Pulmonary artery endothelial cell (primary cell): Measurements from ENCODE around the gene PCBP3. TPM values are rescaled to one million over a fixed set of nuclear protein-coding genes. Genes with fewer than 3 reads are reported as not detected.
"Not testable (repeated sequence)": the region's sequence is repeated elsewhere in the genome, so short reads cannot be mapped to it uniquely, and the experiment has no call there.

Source experiments
- DNase-seq: peaks from one replicate; pipeline ENCODE4 v3.0.0-alpha.2; 2011; ENCODE audit warnings: low read depth, low spot score
- total RNA-seq: library from RNA; depleted of rRNA; stranded (reverse); fragments of >200 nt; gene quantifications from 2 replicates; pipeline ENCODE4 v1.2.3, GENCODE V29; 2014

Gene PCBP3
- total RNA-seq, 1 donor from 2014 or later: 0.13 TPM

DNA sequence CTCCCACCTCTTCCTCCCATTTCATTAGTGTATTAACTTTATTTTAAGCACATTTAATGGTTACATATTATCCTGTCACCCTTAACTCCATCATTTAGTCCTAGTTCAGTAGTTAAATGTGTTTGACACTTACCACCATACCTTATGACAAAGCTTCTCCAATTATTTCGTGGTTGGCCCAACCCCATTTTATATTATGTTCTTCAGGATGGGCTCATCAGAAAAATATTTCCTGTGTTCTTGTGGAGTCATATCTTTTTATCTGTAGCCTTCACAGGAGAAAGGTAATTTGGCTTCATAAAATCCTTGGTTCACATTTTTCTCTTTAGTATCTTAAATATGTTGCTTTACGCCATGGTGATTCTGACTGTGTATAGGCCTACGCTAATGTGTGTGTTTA is 195.7 kb downstream of the PCBP3 start:
- no peak for DNase-seq

DNA sequence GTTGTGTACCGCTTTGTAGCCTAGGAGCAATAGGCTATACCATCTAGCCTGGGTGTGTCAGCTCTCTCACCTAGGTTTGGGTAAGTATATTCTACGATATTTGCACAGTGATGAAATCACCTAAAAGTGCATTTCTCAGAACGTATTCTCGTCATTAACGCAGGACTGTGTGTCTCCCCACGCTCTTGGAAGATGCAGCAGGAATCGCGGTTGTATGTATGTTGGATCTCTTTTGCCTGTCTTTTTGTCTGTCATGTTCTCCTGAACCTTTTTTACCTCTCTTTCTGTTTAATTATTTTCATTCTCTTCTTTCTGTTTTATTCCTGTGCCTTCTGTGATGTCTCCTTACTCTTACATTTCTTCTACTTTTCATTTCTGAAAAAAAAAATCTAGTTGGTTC is 197.5 kb downstream of the PCBP3 start:
- no peak for DNase-seq

DNA sequence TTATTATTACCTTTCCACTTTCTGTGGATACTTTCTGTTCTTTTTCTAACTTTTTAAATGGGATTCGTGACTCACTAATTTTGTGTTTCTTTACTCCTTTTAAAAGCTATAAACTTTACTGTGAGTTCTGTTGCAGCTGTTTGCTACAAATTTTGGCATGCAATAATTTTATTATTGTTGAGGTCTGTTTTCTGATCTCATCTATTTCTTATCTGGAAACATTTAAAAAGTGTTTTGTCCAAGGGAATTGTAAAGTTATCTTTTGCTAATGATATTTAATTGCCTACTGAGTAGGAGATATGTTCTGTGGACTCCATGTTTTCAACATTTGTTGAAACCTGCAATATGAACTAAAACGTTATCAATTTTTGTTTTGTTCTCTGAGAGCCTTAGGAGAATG is 199.9 kb downstream of the PCBP3 start:
- DNase-seq: no peak

DNA sequence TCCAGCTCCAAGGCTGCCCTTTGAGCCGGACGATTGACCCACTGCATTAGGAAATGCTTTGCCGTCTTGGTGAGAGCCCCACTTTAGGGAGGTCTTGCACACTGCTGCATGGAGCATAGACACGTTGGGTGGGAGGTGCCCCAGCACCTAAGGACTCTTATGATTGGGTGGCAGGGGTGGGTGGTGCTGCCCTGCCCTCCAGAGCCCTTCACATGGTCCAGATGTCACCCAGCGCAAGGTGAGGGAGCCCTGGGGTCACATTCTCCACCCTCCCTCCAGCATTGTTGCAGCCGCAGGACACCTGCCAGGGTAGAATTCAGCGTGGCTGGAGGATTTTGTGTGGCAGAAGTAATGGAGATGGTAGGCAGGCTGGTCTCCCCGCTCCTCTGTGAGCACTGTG is 200.7 kb downstream of the PCBP3 start:
- DNase-seq: no peak

DNA sequence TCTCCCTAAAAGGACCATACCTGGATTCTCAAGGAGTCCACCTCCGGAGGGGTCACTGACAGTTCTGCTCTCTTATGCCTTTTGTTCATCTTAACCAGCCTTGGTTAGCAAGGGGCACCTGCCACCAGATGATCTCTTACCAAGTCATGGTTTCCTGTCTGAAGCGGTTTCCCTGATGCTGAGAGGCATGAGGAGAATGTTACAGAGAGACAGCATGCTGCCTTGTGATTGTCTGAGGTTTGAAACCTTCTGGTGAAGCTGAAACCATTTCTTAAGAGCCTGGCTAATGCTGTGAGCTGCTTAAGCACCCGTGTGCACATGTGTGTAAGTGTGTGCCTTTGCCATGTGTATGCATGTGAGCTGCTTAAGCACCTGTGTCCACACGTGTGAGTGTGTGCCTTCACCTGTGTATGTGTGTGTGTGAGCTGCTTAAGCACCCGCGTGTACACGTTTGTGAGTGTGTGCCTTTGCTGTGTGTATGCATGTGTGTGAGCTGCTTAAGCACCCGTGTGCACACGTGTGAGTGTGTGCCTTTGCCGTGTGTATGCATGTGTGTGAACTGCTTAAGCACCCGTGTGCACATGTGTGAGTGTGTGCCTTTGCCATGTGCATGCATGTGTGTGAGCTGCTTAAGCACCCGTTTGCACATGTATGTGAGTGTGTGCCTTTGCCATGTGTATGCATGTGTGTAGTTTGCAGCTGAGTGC is 201.7 kb downstream of the PCBP3 start:
- no peak for DNase-seq

DNA sequence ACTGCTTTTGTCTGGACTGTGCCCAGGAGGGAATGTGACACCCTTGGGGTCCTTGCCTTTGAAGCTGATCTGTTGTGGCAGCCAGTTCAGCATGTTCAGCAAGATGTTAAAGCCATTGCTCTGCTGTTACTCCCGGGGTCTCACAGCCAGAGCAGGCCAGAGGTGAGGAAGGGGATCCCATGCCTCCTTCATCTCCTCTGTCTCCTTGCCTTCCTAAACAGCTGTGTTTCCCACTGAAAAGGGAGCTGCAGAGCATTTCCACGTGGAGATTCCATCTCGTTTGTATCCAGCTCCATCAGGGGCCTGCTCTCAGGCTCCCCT is 202.2 kb downstream of the PCBP3 start:
- no peak for DNase-seq

DNA sequence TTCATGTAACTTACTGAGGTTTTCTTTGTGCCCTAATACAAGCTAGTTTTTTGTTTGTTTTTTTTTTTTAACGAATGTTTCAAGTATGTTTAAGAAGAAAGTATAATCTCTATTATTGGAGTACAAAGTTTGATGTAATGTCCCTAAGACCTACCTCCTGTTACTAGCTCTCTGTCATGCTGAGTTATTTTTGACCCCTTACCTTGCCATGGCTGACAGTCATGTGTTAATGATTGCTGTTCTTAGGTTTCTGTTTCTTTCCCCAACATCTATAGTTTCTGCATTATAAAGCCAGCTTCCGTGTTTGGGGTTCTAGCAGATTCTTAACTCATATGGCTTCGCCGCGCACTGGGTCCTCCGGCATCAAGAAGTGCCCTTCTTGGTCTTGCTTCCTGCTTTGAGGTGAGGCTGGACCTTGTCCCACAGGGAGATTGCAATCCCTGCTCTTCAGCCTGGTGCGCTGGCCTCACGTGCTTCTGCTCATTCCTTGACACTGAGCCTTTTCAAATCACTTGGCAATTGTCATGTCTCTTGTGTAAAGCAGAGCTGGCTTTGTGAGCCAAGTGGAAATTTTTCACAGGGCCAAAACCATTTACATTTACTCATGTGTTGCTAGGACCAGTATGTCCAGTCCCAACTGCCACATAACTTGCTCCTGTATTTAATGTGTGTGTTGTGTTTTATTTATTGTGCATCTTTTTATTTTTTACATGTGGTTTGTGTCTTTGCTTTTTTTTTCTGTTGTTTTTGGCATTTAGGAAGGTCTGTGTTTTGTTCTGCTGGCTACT is 203.0 kb downstream of the PCBP3 start:
- DNase-seq: no peak

DNA sequence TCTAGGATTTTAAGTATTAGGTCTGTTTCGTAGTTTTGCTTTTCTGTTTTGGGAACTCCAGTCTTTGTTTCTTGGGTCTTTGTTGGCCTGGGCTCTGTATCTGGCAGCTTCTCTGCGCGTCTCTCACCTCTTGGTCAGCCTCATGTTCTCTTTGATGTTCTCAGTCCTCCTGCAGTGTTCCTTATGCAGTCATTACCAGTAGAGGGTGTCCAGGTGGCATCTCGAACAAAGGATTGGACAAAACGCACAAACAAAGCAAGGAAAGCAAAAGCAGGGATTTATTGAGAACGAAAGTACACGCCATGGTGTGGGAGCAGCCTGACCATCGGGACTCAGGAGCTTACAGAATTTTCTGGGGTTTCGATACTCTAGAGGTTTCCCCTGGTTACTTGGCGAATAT is 204.3 kb downstream of the PCBP3 start:
- DNase-seq: no peak

DNA sequence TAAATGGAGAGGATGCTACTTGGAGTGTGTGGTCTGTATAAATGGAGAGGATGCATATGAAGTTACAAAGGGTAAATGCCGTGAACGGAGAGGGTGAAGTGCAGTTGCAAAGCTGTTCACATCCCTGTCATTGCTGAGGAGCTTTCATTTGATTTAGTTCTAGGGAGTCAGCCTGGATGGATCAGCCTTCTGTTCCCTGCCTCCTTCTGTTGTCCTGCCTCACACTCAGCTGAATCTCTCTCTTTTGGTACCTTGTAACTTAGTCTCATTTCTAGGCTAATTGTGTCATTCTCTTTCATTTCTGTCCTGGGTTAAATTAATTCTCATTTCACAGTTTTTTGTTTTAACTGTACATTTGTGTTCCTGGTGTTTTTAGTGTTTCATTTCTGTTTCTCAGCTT is 204.8 kb downstream of the PCBP3 start:
- no peak for DNase-seq

DNA sequence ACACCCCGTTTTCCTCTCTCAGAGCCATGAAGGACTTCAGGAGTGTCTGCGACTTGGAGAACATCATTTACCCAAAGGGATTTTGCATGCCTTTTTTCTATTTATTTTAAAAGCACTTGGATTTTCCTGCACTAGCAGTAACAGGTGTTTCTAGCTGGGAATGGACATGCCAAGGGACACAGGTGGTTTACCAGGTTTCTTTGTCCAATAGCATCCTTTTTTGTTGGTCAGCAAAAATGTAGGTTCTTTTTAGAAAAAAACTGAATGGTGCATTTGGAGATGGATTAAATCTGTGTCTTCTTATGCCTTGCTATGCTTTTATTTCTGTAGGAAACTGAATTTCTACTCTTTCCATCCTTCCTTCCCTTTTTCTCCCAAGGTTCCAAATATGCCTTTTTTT is 205.3 kb downstream of the PCBP3 start:
- no peak for DNase-seq

DNA sequence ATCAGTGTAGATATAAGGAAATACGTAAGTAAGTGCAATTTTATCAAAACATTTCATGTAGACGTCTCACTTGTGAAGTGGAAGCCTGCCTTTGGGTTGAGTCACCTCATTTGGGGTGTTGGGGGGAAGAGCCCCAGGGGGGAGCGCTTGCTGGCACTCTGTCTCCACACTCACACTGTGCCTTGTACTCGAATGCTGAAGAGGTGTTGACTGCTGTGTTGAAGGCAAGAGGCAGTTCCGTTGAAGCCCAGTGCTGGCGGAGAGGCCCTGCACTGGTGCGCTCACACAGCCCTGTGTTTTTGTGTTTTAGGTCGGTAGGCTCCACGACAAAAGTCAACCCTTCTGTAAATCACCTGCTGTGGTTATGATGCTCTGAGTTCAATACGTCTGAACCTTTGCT is 206.1 kb downstream of the PCBP3 start:
- DNase-seq: no peak

DNA sequence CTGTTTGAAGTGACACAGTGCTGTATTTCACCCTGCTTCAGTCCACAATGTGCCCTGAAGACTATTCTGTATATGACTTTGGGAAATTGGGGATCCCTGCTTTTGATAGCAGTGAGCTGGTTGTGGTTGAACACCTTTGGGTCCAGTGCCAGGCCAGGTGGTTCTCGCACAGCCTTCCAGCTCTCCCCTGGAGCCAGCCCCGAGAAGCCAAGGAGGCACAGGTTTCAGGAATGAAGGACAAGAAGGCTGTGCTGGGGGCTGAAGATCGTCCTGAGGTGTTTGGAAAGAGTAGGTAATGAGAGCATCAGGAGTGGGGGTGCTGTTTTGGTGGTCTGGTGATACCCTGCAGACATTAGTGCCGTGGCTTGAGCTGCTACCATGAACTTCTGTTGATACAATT is 206.7 kb downstream of the PCBP3 start:
- DNase-seq: no peak

DNA sequence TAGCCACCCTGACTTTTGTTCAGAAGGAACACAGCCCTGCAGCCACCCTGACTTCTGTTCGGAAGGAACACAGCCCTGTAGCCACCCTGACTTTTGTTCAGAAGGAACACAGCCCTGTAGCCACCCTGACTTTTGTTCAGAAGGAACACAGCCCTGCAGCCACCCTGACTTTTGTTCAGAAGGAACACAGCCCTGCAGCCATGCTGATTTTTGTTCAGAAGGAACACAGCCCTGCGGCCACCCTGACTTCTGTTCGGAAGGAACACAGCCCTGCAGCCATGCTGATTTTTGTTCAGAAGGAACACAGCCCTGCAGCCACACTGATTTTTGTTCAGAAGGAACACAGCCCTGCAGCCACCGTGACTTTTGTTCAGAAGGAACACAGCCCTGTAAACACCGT is 208.9 kb downstream of the PCBP3 start:
- not testable (repeated sequence) for DNase-seq

DNA sequence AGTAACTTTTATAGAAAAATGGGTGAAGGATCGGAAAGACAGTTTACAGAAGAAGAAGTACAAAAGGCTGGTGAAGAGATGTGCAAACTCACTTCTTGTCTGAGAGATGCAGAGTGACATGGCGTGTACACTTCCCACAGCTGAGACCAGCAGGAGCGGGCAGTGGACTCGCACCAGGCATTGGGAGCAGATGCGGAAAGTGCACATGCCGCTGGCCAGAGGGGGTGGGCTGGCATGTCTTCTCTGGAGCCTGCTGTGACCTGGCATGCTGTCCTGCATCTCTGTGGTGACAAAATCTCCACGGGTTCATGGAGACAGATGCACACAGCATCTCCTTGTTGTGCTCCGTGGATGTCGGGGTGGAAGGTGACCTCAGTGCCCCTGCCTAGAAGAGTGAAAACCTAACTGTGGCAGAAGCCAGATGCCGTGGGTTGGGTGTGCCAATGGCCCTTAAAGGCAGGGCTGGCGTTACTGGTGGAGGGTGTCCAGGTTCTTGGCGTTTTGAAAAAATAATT is 209.4 kb downstream of the PCBP3 start:
- DNase-seq: no peak

DNA sequence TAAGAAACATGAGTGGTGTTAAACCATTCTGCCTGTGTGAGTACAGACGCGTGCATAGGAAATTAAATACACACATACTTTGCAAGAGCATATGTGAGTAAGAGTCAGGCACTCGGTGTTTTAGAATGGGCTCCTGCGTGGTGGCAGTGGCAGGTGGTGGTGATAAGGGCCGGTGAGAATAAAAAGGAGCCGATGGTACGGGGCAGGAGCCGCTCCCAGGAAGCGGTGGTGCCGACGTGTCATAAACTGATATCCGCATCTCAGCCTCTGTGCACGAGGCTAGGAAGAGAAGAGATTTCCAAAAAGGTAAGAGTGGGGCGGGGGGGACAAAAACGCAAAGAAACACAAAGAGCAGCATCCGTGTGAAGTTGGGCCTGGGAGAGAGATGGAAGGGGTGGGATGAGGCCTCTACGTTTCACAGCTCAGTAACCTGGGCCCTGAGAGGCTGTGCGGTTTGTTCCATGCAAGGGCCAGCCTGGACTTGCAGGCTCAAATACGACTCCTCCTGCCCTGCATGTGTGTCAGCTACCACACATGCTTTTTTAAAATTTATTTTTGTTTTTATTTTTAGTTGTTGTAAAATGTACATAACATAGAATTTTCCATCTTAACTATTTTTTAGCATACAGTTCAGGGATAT is 210.3 kb downstream of the PCBP3 start:
- no peak for DNase-seq

DNA sequence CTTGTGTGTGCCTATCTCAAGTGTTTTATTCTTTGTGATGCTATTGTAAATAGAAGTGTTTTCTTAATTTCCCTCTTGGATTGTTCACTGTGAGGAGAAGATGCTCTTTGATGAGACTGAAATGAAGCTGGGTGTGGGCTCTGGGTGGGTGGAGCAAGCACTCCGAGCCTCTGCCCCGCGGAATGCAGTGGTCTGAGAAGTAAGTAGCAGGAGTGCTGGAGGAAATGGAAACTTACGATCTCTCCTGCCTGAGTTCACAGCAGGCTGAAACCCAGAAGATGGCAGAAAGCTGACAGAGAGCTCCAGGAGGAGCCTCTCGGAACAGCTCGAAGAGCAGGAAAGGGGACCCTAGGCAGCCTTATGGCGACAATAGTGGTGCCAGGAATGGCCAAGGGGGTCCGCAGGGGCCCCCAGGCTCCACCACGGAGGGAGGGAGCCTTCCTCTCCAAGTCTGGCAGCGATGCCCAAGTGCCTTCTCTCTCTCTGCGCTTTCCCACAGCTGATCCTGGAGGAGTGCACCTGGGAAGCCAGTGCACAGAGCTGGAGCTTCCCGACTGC is 211.2 kb downstream of the PCBP3 start:
- no peak for DNase-seq

DNA sequence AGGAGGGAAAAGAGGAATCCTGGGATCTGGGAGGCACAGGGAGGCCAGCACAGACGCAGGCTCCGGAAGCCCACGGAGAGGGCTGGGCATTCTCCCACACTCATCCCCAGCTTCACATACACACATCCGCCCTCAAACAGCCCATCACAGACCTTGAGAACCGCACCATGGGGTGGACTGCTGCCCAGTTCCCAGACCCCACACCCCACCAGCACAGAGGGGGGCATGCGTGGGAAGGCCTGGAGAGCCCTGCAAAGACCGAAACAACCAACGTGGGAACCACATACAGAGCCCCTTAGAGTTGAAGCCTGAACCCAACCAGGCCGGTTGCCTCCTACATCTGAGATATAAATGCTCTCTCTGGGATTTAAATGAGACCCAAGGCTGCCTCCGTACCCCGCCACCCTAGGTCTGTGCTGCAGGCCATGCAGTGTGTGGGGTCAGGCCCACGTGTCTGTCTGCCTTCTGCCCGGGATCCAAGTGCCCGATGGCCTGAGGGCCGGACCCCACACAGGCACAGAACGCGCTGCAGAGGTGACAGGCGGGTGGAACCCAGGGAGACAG is 211.8 kb downstream of the PCBP3 start:
- DNase-seq: no peak

DNA sequence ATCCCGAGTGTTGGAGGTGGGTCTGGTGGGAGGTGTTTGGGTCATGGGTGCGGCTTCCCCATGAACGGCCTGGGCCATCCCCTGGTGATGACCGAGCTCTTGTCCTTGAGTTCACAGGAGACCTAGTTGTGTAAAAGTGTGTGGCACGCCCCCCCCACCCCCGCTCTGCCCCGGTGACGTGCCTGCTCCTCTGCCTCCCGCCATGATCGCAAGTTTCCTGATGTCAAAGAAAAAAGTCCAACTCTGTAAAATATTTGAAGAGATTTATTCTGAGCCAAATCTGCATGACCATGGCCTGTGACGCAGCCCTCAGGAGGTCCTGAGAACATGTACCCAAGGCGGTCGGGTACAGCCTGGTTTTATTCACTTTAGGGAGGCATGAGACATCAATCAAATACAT is 212.9 kb downstream of the PCBP3 start:
- no peak for DNase-seq

DNA sequence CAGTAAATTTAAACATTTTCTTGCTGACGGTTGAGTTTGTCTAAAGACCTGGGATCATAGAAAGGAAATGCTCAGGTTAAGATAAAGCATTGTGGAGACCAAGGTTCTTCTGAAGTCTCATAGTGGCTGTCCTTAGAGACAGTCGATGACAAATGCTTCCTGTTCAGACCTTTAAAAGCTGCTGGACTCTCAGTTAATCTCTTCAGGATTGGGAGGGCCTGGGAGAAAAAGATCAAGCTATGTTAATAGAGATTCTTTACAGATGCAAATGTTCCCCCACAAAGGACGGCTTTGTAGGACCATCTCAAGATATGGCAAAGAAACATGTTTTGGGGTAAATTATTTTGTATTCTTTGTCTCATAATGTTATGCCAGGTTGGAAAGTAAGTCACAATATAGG is 213.4 kb downstream of the PCBP3 start:
- no peak for DNase-seq

DNA sequence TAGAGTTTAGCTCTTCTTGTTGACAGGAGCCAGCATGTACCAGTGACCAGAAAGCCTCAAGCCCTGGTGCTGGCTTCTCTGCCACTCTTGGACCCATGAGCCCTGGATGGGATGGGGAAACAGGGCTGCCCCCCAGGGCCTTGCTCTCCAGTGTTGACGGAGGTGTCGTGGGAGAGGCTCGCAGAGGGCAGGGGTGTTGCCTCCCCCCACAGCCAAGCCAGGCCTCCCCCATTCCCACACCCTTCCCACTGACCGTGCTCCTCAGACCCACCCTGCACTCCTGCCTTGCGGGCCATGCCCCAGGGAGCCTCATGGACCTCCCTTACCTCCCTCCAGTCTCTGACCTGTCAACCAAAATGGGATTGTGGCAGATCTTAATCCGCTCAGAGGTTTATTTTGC is 214.2 kb downstream of the PCBP3 start:
- DNase-seq: no peak

DNA sequence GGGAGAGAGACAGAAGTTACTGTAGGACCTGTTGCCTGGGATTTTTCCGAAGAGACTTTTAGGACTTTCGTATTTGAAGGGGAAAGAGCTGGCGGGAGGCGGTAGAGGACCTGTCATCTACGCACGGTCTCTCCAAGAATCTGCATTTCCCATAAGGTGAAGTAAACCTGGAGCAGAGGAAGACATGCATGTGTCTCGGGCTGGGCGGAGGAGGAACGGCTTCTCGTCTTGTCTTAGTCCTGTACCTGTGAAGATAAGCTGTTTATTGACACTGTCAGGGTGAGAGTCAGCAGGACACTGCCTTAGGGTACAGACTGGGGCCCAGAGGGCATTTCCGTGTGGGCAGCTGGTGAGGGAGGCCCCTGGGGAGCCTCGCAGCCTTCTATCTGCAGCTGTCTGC is 214.7 kb downstream of the PCBP3 start:
- DNase-seq: no peak
